Measurements from ENCODE around the gene RXRA.

DNA sequence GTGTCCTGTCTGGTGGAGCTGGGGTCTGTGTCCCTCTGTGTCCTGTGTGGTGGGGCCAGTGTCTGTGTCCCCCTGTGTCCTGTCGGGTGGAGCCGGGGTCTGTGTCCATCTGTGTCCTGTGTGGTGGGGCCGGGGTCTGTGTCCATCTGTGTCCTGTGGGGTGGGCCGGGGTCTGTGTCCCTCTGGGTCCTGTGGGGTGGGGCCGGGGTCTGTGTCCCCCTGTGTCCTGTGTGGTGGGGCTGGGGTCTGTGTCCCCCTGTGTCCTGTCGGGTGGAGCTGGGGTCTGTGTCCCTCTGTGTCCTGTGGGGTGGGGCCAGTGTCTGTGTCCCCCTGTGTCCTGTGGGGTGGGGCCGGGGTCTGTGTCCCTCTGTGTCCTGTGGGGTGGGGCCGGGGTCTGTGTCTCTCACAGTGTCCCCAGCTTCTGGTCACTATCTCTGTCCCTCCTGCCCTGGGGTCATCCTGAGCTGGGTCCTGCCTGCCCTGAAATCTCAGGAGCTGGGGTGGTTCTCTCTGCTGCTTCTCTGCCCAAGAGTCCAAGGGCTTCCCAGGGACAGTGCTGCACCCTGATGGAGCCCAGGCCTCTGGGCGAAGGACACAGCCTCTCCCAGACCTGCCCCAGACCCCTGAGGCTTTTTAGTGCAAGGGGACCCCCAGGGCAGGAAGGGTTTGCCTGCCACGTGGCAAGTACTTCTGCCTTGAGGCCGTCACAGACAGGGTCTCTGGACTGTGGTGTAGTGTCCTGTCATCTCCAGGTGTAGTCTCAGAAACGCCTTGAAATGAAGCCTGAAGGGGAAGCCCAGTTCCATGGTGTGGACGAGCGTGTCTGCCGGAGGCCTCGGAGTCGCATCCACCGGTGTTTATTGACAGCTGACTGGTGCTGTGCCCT is 131.3 kb downstream of the RXRA start:
- TF ChIP-seq, protein P1, sequence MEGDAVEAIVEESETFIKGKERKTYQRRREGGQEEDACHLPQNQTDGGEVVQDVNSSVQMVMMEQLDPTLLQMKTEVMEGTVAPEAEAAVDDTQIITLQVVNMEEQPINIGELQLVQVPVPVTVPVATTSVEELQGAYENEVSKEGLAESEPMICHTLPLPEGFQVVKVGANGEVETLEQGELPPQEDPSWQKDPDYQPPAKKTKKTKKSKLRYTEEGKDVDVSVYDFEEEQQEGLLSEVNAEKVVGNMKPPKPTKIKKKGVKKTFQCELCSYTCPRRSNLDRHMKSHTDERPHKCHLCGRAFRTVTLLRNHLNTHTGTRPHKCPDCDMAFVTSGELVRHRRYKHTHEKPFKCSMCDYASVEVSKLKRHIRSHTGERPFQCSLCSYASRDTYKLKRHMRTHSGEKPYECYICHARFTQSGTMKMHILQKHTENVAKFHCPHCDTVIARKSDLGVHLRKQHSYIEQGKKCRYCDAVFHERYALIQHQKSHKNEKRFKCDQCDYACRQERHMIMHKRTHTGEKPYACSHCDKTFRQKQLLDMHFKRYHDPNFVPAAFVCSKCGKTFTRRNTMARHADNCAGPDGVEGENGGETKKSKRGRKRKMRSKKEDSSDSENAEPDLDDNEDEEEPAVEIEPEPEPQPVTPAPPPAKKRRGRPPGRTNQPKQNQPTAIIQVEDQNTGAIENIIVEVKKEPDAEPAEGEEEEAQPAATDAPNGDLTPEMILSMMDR (IDR thresholded peaks at IDR 0.05; ENCODE audit: extremely low read depth in 1 of 2, insufficient read depth in 1 of 2, low read depth in 1 of 2, low read length in 2 of 2) = no peak
- no peak for TF ChIP-seq POLR2A (IDR thresholded peaks at IDR 0.05; ENCODE audit: low read depth, low read length)
- no peak for TF ChIP-seq EZH2 (IDR thresholded peaks at IDR 0.05; ENCODE audit: borderline replicate concordance, low read depth, low read length, severe bottlenecking)
- TF ChIP-seq POLR2AphosphoS5 (IDR thresholded peaks at IDR 0.05; ENCODE audit: insufficient read depth, low read depth, low read length) = no peak
- TF ChIP-seq, protein P2, sequence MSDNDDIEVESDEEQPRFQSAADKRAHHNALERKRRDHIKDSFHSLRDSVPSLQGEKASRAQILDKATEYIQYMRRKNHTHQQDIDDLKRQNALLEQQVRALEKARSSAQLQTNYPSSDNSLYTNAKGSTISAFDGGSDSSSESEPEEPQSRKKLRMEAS (IDR thresholded peaks at IDR 0.05; ENCODE audit: insufficient read depth, insufficient read length) = no peak
- no peak for TF ChIP-seq JUN (IDR thresholded peaks at IDR 0.05; ENCODE audit: borderline replicate concordance, insufficient read depth, insufficient read length, low read depth)

All from endothelial cell of umbilical vein (primary cell).